HEK293 (cell line): ENCODE measurements around the gene P2RX2.

Source experiments
- CTCF ChIA-PET: fragments of 350-600 bp; formaldehyde crosslinking; extraction: SDS; loops from one replicate; lab custom pipeline; 2021; ENCODE audit warnings: antibody characterized with exemption; lab: Yijun Ruan, JAX
- POLR2A ChIA-PET: fragments of 300-600 bp; formaldehyde crosslinking; extraction: SDS; loops from one replicate; lab custom pipeline; 2020; ENCODE audit warnings: antibody characterized with exemption, inconsistent platforms; lab: Yijun Ruan, JAX
- H3K27ac ChIP-seq: fragments of 200-500 bp; sonication (Bioruptor generic); 2 replicates; pipeline ENCODE4 v1.5.1; 2014; ENCODE audit warnings: low read depth, low read length, control low read depth, inconsistent platforms; ENCODE audit errors: extremely low read depth
- H3K36me3 ChIP-seq, 2 experiments: fragments of 200-500 bp in 1 of 2; sonication (Bioruptor generic) in 1 of 2; 1 replicate in 1 of 2; 2 replicates in 1 of 2; pipeline ENCODE4 v1.5.1; 2014 to 2017; ENCODE audit warnings: inconsistent platforms in 2 of 2, low read length in 2 of 2; ENCODE audit not compliant: control insufficient read depth in 2 of 2, insufficient read depth in 1 of 2
- H3K4me1 ChIP-seq: fragments of 200-500 bp; sonication (Bioruptor generic); 2 replicates; pipeline ENCODE4 v1.5.1; 2014; ENCODE audit warnings: mild to moderate bottlenecking, low read length, inconsistent platforms; ENCODE audit not compliant: control insufficient read depth, insufficient read depth
- H3K4me3 ChIP-seq: 2 replicates; pipeline ENCODE4 v1.5.1; 2011; ENCODE audit warnings: low read depth, mild to moderate bottlenecking, control low read depth, low read length, moderate library complexity
- H3K9me3 ChIP-seq: fragments of 200-500 bp; sonication (Bioruptor generic); 2 replicates; pipeline ENCODE4 v1.5.1; 2014; ENCODE audit warnings: low read depth, low read length, inconsistent platforms; ENCODE audit not compliant: control insufficient read depth, insufficient read depth
- EGR2 ChIP-seq: fragments of 450-650 bp; formaldehyde crosslinking; IDR thresholded peaks from 2 replicates; pipeline ENCODE4 v1.5.1; 2016; ENCODE audit warnings: low read depth, missing biosample characterization, missing genetic modification characterization
- GFI1B ChIP-seq: fragments of 450-650 bp; formaldehyde crosslinking; IDR thresholded peaks from 2 replicates; pipeline ENCODE4 v1.5.1; 2016; ENCODE audit warnings: missing biosample characterization, missing genetic modification characterization
- GLI4 ChIP-seq: fragments of 450-650 bp; formaldehyde crosslinking; IDR thresholded peaks from 2 replicates; pipeline ENCODE4 v1.5.1; 2016; ENCODE audit warnings: missing biosample characterization, missing genetic modification characterization
- OVOL3 ChIP-seq: fragments of 450-650 bp; formaldehyde crosslinking; IDR thresholded peaks from 2 replicates; pipeline ENCODE4 v1.5.1; 2016; ENCODE audit warnings: missing biosample characterization, missing genetic modification characterization
- RBAK ChIP-seq: fragments of 450-650 bp; formaldehyde crosslinking; IDR thresholded peaks from 2 replicates; pipeline ENCODE4 v1.5.1; 2016; ENCODE audit warnings: missing biosample characterization, missing genetic modification characterization
- SCRT1 ChIP-seq: fragments of 450-650 bp; formaldehyde crosslinking; IDR thresholded peaks from 2 replicates; pipeline ENCODE4 v1.5.1; 2016; ENCODE audit warnings: missing biosample characterization, missing genetic modification characterization, borderline replicate concordance
- ZBTB10 ChIP-seq: fragments of 450-650 bp; formaldehyde crosslinking; IDR thresholded peaks from 2 replicates; pipeline ENCODE4 v1.5.1; 2016; ENCODE audit warnings: missing biosample characterization, missing genetic modification characterization
- ZBTB21 ChIP-seq: fragments of 450-650 bp; formaldehyde crosslinking; IDR thresholded peaks from 2 replicates; pipeline ENCODE4 v1.5.1; 2017; ENCODE audit warnings: missing biosample characterization, missing genetic modification characterization
- ZFP41 ChIP-seq: fragments of 450-650 bp; formaldehyde crosslinking; IDR thresholded peaks from 2 replicates; pipeline ENCODE4 v1.5.1; 2016; ENCODE audit warnings: missing biosample characterization, missing genetic modification characterization, borderline replicate concordance
- ZNF10 ChIP-seq: fragments of 450-650 bp; formaldehyde crosslinking; IDR thresholded peaks from 2 replicates; pipeline ENCODE4 v1.5.1; 2017; ENCODE audit warnings: missing biosample characterization, missing genetic modification characterization
- ZNF114 ChIP-seq: fragments of 450-650 bp; formaldehyde crosslinking; IDR thresholded peaks from 2 replicates; pipeline ENCODE4 v1.5.0; 2017; ENCODE audit warnings: missing biosample characterization, missing genetic modification characterization
- ZNF140 ChIP-seq: fragments of 450-650 bp; formaldehyde crosslinking; IDR thresholded peaks from 2 replicates; pipeline ENCODE4 v1.5.1; 2016; ENCODE audit warnings: missing biosample characterization, missing genetic modification characterization
- ZNF155 ChIP-seq: fragments of 450-650 bp; formaldehyde crosslinking; IDR thresholded peaks from 2 replicates; pipeline ENCODE4 v1.5.1; 2016; ENCODE audit warnings: missing biosample characterization, missing genetic modification characterization
- ZNF169 ChIP-seq: fragments of 450-650 bp; formaldehyde crosslinking; IDR thresholded peaks from 2 replicates; pipeline ENCODE4 v1.5.1; 2016; ENCODE audit warnings: missing biosample characterization, missing genetic modification characterization
- ZNF214 ChIP-seq: fragments of 450-650 bp; formaldehyde crosslinking; IDR thresholded peaks from 2 replicates; pipeline ENCODE4 v1.5.1; 2017; ENCODE audit warnings: missing biosample characterization, mild to moderate bottlenecking, missing genetic modification characterization, borderline replicate concordance
- ZNF223 ChIP-seq: fragments of 450-650 bp; formaldehyde crosslinking; IDR thresholded peaks from 2 replicates; pipeline ENCODE4 v1.5.1; 2016; ENCODE audit warnings: missing biosample characterization, missing genetic modification characterization
- ZNF239 ChIP-seq: fragments of 450-650 bp; formaldehyde crosslinking; IDR thresholded peaks from 2 replicates; pipeline ENCODE4 v1.5.1; 2016; ENCODE audit warnings: missing biosample characterization, missing genetic modification characterization
- ZNF24 ChIP-seq: fragments of 450-650 bp; formaldehyde crosslinking; IDR thresholded peaks from 2 replicates; pipeline ENCODE4 v1.5.1; 2016; ENCODE audit warnings: missing biosample characterization, missing genetic modification characterization
- ZNF292 ChIP-seq: fragments of 450-650 bp; formaldehyde crosslinking; IDR thresholded peaks from 2 replicates; pipeline ENCODE4 v1.5.1; 2016; ENCODE audit warnings: low read depth, missing biosample characterization, missing genetic modification characterization, borderline replicate concordance
- ZNF394 ChIP-seq: fragments of 450-650 bp; formaldehyde crosslinking; IDR thresholded peaks from 2 replicates; pipeline ENCODE4 v1.5.1; 2016; ENCODE audit warnings: missing biosample characterization, missing genetic modification characterization, mild to moderate bottlenecking, moderate library complexity, borderline replicate concordance
- ZNF433 ChIP-seq: fragments of 450-650 bp; formaldehyde crosslinking; IDR thresholded peaks from 2 replicates; pipeline ENCODE4 v1.5.1; 2016; ENCODE audit warnings: missing biosample characterization, missing genetic modification characterization, low read depth
- ZNF521 ChIP-seq: fragments of 450-650 bp; formaldehyde crosslinking; IDR thresholded peaks from 2 replicates; pipeline ENCODE4 v1.5.1; 2017; ENCODE audit warnings: missing biosample characterization, mild to moderate bottlenecking, missing genetic modification characterization
- ZNF558 ChIP-seq: fragments of 450-650 bp; formaldehyde crosslinking; IDR thresholded peaks from 2 replicates; pipeline ENCODE4 v1.5.1; 2016; ENCODE audit warnings: missing biosample characterization, missing genetic modification characterization
- ZNF561 ChIP-seq: fragments of 450-650 bp; IDR thresholded peaks from 2 replicates; pipeline ENCODE4 v1.5.1; 2018; ENCODE audit warnings: missing biosample characterization, missing genetic modification characterization, borderline replicate concordance
- ZNF580 ChIP-seq: fragments of 450-650 bp; formaldehyde crosslinking; IDR thresholded peaks from 2 replicates; pipeline ENCODE4 v1.5.1; 2016; ENCODE audit warnings: missing biosample characterization, missing genetic modification characterization
- ZNF621 ChIP-seq: fragments of 450-650 bp; formaldehyde crosslinking; IDR thresholded peaks from 2 replicates; pipeline ENCODE4 v1.5.1; 2017; ENCODE audit warnings: missing biosample characterization, missing genetic modification characterization
- ZNF670 ChIP-seq: fragments of 450-650 bp; formaldehyde crosslinking; IDR thresholded peaks from 2 replicates; pipeline ENCODE4 v1.5.1; 2016; ENCODE audit warnings: missing biosample characterization, missing genetic modification characterization, low read depth
- ZNF776 ChIP-seq: fragments of 450-650 bp; formaldehyde crosslinking; IDR thresholded peaks from 2 replicates; pipeline ENCODE4 v1.5.0; 2017; ENCODE audit warnings: missing biosample characterization, missing genetic modification characterization, borderline replicate concordance

The P2RX2 gene

GRCh38 chr12:132642846-132643835 lies 24.6 kb downstream of the P2RX2 start:
- TF ChIP-seq EGR2 (tag by site-specific recombination) (0 out of 2 replicates have a peak, but pooled peaks have one; percentile 10), ZNF580 (tag by site-specific recombination) (no peak)
- H3K4me1 ChIP-seq = no peaks in the 10 kb centered on the region
- H3K9me3 ChIP-seq = no peaks in the 10 kb centered on the region
- H3K36me3 ChIP-seq = peaks cover 26 to 87% of the 10 kb centered on the region in 2 experiments
- no peak overlapping the region for H3K4me3 ChIP-seq
- no peak overlapping the region for H3K27ac ChIP-seq
- CTCF ChIA-PET = interaction anchor here (0.6 kb wide), 1 partner anchor 52 kb away, joined by 3 read pairs; no protein-coding TSS in a partner anchor
- POLR2A ChIA-PET = no interaction called here

- no peak overlapping the region for H3K4me3 ChIP-seq
- TF ChIP-seq ZNF169 = no peak
- no peak for TF ChIP-seq SCRT1 (tag by site-specific recombination)
- TF ChIP-seq ZNF155 (tag by site-specific recombination) = no peak
- TF ChIP-seq GFI1B = no peak
- no peak for TF ChIP-seq OVOL3 (tag by site-specific recombination)
- TF ChIP-seq ZNF140 (tag by site-specific recombination) = no peak
- TF ChIP-seq ZNF558 (tag by site-specific recombination) = no peak
- TF ChIP-seq ZNF223 (tag by site-specific recombination) = no peak
- no peak for TF ChIP-seq ZBTB21
- TF ChIP-seq ZNF394 (tag by site-specific recombination) = no peak
- no peak for TF ChIP-seq ZNF239 (tag by site-specific recombination)
- no peak for TF ChIP-seq ZNF24 (tag by site-specific recombination)
- TF ChIP-seq ZNF561 (tag by site-specific recombination) = no peak
- TF ChIP-seq, all 188 proteins: peak for 0
- H3K36me3 ChIP-seq = peaks cover 34 to 91% of the 10 kb centered on the region in 2 experiments
- ChIA-PET CTCF (interaction anchor here (0.6 kb wide), 1 partner anchor 31 kb away, joined by 3 read pairs; no protein-coding TSS in a partner anchor), POLR2A (no interaction called here)
- no peaks in the 10 kb centered on the region for H3K9me3 ChIP-seq
- H3K27ac ChIP-seq = no peak overlapping the region
- H3K4me1 ChIP-seq = no peaks in the 10 kb centered on the region
Measured at GRCh38 chr12:132646850-132647249, 28.3 kb downstream of the P2RX2 start.

- CTCF ChIA-PET = interaction anchor here (2.0 kb wide), 1 partner anchor 9 kb away, joined by 8 read pairs; no protein-coding TSS in a partner anchor
- no peak for TF ChIP-seq ZFP41 (tag by site-specific recombination)
- TF ChIP-seq ZNF433 = no peak
- no peak for TF ChIP-seq ZNF114
- no peak for TF ChIP-seq ZNF292 (tag by site-specific recombination)
- no peak for TF ChIP-seq ZNF214
- TF ChIP-seq ZNF10 (tag by site-specific recombination) = no peak
- TF ChIP-seq ZNF24 (tag by site-specific recombination) = no peak
- TF ChIP-seq ZNF140 (tag by site-specific recombination) = no peak
- no peak for TF ChIP-seq ZBTB10 (tag by site-specific recombination)
- no peak for TF ChIP-seq ZNF670 (tag by site-specific recombination)
- TF ChIP-seq RBAK (tag by site-specific recombination) = no peak
- TF ChIP-seq ZNF521 = no peak
- no peak for TF ChIP-seq GLI4 (tag by site-specific recombination)
- no peak for TF ChIP-seq ZNF776 (tag by site-specific recombination)
- no peak for TF ChIP-seq ZNF561 (tag by site-specific recombination)
- TF ChIP-seq ZNF621 = no peak
- TF ChIP-seq, all 188 proteins: peak for 0
- Histone ChIP-seq H3K36me3 (peaks cover 44 to 91% of the 10 kb centered on the region in 2 experiments), H3K9me3 (no peaks in the 10 kb centered on the region), H3K4me1 (no peaks in the 10 kb centered on the region), H3K27ac (no peak overlapping the region), H3K4me3 (no peak overlapping the region)
- POLR2A ChIA-PET = no interaction called here
Measured at GRCh38 chr12:132647858-132648257, 29.3 kb downstream of the P2RX2 start.
